ENCODE measurements around the gene PAH. TPM values are rescaled to one million over a fixed set of nuclear protein-coding genes. Genes with fewer than 3 reads are reported as not detected.

Gene PAH
- total and polyA plus RNA-seq, 2 of the 13 experiments (the other 11 are each of a cell fraction or from before 2014, with no cell fraction given), result 192 to 451 TPM

GRCh38 chr12:102824218-102824835, 92.7 kb downstream of the PAH start (continued):
- TF ChIP-seq MAZ (IDR thresholded peaks at IDR 0.05; ENCODE audit: borderline replicate concordance, low read depth, low read length) (no peak), MAZ (CRISPR knock-in tag; IDR thresholded peaks at IDR 0.05; ENCODE audit: low read depth) (0 out of 2 replicates have a peak, but pooled peaks have one; percentile 28), ZSCAN21 (CRISPR knock-in tag; IDR thresholded peaks at IDR 0.05; ENCODE audit: borderline replicate concordance) (peak; percentile 96), ONECUT2 (CRISPR knock-in tag; IDR thresholded peaks at IDR 0.05) (peak; percentile 38; the same call in 1 of the 2 replicates), ZSCAN31 (CRISPR knock-in tag; IDR thresholded peaks at IDR 0.05; ENCODE audit: low read depth) (peak; percentile 60; the same call in 1 of the 2 replicates), ZNF607 (CRISPR knock-in tag; IDR thresholded peaks at IDR 0.05; ENCODE audit: borderline replicate concordance) (0 out of 2 replicates have a peak, but pooled peaks have one; percentile 29), ZNF766 (CRISPR knock-in tag; IDR thresholded peaks at IDR 0.05; ENCODE audit: borderline replicate concordance) (peak; percentile 73; the same call in 1 of the 2 replicates), BORCS8-MEF2B (CRISPR knock-in tag; IDR thresholded peaks at IDR 0.05) (peak; percentile 92), ZFYVE20 (CRISPR knock-in tag; IDR thresholded peaks at IDR 0.05; ENCODE audit: borderline replicate concordance, low read depth) (no peak), ZNF552 (CRISPR knock-in tag; IDR thresholded peaks at IDR 0.05; ENCODE audit: borderline replicate concordance) (peak; percentile 50; the same call in 1 of the 2 replicates)
- TF ChIP-seq, protein P1, sequence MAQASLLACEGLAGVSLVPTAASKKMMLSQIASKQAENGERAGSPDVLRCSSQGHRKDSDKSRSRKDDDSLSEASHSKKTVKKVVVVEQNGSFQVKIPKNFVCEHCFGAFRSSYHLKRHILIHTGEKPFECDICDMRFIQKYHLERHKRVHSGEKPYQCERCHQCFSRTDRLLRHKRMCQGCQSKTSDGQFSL (CRISPR knock-in tag; IDR thresholded peaks at IDR 0.05), result no peak
- TF ChIP-seq, protein P2, sequence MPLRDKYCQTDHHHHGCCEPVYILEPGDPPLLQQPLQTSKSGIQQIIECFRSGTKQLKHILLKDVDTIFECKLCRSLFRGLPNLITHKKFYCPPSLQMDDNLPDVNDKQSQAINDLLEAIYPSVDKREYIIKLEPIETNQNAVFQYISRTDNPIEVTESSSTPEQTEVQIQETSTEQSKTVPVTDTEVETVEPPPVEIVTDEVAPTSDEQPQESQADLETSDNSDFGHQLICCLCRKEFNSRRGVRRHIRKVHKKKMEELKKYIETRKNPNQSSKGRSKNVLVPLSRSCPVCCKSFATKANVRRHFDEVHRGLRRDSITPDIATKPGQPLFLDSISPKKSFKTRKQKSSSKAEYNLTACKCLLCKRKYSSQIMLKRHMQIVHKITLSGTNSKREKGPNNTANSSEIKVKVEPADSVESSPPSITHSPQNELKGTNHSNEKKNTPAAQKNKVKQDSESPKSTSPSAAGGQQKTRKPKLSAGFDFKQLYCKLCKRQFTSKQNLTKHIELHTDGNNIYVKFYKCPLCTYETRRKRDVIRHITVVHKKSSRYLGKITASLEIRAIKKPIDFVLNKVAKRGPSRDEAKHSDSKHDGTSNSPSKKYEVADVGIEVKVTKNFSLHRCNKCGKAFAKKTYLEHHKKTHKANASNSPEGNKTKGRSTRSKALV (CRISPR knock-in tag; IDR thresholded peaks at IDR 0.05), result 0 out of 2 replicates have a peak, but pooled peaks have one; percentile 37
- TF ChIP-seq, protein P3, sequence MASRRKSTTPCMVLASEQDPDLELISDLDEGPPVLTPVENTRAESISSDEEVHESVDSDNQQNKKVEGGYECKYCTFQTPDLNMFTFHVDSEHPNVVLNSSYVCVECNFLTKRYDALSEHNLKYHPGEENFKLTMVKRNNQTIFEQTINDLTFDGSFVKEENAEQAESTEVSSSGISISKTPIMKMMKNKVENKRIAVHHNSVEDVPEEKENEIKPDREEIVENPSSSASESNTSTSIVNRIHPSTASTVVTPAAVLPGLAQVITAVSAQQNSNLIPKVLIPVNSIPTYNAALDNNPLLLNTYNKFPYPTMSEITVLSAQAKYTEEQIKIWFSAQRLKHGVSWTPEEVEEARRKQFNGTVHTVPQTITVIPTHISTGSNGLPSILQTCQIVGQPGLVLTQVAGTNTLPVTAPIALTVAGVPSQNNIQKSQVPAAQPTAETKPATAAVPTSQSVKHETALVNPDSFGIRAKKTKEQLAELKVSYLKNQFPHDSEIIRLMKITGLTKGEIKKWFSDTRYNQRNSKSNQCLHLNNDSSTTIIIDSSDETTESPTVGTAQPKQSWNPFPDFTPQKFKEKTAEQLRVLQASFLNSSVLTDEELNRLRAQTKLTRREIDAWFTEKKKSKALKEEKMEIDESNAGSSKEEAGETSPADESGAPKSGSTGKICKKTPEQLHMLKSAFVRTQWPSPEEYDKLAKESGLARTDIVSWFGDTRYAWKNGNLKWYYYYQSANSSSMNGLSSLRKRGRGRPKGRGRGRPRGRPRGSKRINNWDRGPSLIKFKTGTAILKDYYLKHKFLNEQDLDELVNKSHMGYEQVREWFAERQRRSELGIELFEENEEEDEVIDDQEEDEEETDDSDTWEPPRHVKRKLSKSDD (CRISPR knock-in tag; IDR thresholded peaks at IDR 0.05; ENCODE audit: low read depth), result 0 out of 2 replicates have a peak, but pooled peaks have one; percentile 52

Data from HepG2 (cell line).